Measurements from ENCODE around the gene ALDOA.
"Not testable (repeated sequence)": the region's sequence is repeated elsewhere in the genome, so short reads cannot be mapped to it uniquely, and the experiment has no call there.

The ALDOA gene

DNA sequence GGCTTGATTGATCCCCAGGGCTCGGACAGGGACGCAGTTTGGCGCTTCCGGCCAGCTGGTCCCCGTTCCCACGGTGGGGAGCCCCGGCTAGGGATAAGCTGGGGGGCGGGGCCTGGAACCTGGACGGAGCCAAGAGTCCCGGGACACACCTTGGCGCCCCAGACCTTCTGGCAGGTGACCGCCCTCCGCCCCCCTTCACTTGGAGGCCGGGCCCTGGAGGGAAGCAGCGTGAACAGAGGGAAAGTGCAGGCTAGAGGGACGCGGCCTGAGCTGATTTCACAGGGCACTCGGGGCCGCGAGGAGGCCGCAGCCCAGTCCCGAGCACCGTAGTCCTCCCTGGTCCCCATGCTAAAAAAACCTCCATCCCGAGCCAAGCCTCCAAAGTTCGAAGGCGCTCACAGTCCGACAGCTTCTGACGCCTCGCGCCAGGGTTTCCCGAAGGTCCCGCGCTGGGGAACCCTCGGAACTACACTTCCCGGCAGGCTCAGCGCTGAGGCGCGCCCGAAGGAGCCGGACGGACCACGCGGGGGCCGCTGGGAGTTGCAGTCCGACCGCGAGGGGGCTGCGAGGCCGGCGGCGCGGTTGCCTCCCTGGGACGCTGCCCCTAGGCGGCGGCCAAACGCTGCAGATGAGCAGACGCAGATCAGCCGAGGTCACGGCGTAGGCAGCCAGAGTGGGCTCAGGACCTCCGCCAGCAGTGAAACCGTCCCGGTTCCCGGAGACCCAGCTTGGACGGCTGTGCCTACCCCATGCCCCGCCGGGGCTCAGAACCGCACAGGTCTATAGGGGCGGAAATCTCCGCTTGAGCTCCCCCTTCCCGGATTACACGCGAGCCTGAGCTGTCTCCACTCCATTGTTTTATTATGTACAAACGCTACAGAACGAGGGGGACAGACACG is 26.2 kb downstream of the ALDOA start, which contains the start of gene TBX6:
TSS of gene TBX6 (minus strand) at position 451 of the 899 bp plus-strand sequence. CDS start 731 bp downstream, outside the sequence.
- DNase-seq (ENCODE audit: low read depth): peak; percentile 92

DNA sequence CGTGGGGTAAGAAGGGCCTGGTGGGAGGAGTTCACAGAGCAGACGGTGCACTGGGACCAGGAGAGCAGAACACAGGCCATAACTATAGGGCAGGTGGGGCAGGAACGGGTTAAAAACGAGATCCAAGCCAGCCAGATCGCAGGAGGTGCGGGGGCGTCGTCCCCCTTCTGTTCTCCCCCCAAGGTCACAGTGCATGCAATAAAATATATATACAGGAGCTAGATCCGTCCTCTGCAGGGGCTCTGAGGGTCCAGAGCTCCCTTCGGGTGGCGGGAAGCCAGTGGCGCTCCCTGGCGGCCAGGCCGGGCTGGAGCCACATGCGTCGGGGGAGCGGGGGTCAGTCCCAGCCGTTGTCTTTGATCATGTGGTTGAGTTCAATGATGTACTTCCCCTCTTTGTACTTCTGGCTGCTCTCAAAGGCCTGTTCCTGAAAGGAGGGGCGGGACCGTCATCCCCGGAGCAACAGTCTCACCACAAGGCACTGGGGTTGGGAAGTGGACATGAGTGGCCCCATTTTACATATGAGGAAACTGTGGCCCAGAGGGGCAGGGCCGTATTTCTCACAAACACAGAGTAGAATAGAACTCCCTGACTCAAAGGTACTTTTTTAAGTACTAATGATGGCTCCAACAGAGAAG is 26.9 kb downstream of the ALDOA start:
- DNase-seq (ENCODE audit: low read depth): peak; percentile 54

DNA sequence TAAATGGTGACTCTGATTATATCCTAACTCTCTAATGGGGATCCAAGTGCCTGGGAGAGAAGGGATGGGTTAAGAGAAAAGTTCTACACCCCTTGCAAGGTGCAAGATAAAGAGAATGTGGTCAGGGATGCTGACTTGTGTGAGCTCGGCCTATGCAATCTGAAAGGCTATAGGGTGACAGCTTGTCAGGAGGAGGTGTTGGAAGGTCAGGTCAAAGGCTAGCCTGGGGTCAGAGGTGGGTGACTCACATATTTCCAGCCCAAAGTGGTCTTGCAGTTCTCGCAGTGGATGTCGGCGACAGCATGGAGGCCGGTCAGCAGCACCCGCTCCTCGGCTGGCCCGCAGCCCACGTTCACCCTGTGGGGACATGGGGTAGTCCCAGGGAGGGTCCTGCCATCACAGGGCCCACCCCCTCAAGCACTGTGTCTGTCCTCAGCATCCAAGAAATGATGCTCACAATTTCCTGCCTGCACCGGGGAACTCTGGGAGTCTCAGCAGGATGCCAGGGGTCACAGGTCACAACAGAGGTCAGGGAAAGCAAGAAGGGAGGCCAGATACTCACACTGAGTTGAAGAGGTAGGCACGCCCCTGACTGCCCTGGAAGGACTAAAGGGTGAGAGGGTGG is 29.1 kb downstream of the ALDOA start:
- no peak for DNase-seq (ENCODE audit: low read depth)

DNA sequence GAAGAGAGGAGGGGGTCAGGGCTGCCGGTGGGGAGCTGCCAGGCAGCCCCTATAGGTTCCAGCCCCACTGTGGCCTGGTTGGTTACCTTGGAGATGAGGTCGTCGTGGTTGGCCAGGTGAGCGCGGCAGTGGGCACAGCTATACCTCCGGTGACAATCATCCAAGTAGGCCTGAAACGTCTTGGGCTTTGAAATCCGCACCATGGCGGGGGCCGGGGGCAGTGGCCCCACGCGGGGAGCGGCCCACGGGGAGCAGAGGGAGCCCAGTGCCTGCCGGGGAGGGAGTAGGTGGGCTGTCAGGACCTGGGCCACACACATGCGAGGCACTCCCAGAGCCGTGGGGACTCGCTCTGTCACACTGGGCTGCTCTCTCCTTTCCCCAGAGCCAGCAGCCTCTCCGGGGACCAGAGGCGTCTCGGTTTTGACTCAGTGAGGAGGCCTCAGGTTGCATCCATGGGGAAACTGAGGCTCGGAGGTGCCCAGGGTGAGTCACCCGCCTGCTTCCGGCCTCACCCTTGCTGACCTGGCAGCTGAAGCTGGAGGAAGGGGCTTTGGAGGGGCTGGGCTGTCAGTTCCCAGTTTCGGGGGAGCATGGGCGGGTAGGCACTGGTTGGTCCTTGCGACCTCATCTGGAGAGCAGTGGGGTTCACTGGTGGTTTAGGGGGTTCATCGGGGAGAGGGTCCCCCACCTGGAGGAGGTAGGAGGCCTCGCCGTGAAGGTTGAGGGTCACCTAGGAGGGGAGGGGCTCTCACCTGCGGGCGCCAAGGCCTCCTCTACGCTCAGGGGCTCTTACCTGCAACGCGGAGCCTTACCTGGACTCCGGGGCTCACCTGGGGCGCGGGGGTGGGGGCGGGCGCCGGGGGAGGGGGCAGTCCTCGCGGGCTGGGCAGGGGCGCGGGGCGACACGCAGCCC is 29.9 kb downstream of the ALDOA start:
- no peak for DNase-seq (ENCODE audit: low read depth)

DNA sequence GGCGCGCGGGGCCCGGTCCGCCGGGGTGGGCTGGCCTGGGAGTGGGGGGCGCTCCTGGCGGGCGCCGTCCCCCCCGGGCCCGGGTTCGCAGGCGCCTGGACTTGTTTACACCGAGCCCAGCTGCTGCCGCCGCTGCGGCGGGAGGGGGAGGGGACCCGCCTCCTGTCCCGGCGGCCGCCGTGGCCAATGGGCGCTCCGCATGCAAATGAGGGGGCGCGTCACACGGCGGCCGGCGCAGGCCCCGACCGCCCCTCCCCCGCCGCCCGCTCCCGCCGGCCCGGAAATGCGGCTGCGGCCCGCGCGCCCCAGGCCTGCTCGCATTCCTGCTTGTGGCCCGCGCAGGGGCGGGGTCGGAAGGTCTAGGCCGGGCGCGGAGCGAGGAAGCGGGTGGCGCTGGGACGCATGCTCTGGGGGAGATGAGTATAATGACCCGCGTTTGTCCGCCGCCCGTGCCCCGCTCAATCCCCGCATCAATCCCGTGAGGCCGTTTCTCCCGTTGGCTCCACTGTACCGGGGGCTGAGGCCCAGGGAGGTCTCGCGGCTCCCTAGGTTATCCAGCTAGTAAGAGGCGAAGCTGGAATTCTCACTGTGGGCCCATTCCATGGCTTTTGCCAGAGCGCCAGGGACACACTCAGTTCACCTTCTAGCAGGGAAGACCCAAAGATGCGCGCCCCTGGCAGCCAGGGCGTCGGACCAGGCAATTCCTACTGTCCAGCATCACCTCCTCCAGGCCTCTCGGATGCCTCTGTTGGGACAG is 30.7 kb downstream of the ALDOA start, which contains the start of gene YPEL3:
TSS of gene YPEL3 (minus strand) at position 109 of the 757 bp plus-strand sequence. CDS start 731 bp downstream, outside the sequence.
- DNase-seq (ENCODE audit: low read depth): peak; percentile 85

DNA sequence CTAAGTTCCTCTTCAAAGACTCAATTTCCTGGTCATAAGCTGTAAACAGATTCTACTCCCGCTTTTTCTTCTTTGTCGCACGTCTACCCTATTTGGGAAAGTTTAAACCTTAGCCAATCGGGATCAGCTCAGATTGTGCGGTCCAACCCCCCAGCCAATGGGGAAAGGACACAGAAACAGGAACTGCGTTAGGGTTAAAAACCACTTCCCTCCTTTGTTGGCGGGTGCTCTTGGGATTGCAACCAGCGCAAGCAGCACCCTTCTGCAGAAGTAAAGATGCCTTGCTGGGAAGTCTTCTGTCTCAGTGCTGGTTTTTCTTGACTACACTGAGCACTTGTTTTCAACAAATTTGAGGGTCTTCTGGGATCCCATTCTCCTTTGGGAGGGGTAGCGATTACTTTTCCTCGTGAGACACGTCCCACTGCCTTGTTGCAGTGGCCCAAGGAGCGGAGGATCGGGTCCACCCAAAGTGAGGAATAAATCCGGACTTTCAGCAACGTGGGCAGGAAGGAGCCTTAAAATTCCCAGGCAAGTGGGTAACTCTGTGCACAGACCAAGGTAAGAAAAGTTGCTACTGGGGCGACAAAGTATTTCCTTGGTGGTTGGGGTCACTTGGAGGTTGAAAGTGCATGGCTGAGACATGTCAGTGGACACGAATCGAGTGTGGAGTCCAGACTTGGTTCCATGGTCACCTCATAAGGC is 31.5 kb downstream of the ALDOA start:
- DNase-seq (ENCODE audit: low read depth): no peak

DNA sequence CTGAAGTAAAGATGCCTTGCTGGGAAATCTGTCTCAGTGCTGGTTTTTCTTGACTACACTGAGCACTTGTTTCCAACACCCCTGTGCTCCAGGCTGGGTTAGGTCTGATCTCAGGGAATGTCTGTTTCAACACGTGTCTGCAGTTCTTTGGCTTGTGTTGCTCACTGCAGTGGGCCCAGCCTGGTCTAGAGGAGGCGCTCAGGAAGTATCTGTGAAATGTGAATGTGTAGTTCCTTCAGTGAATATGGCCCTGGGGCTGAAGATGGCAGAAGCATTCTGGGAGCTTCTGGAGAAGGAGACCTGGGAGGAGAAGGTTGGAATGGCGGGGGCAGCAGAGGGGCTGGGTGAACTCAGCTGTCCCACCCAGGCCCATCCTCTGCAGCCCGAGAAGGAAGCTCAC is 38.5 kb downstream of the ALDOA start:
- DNase-seq (ENCODE audit: low read depth): no peak

DNA sequence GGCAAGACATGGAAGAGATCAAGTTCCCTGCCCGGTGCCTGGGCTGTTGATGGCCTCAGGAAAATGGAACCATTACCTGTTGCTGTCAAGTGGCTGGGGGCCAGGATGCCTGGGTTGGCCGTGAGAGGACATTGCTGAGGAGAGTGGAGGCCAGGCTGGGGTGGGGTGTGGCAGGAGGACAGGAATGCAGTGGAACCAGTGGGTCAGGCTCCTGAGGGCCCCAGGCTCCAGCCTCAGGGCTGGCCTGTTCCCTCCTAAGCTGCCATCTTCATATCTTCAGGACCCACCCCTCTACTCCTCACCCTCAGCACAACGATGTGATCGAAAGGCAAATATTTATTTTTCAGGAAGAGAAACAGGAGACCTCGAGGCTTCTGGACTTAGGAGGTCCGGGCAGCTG is 38.9 kb downstream of the ALDOA start:
- no peak for DNase-seq (ENCODE audit: low read depth)

DNA sequence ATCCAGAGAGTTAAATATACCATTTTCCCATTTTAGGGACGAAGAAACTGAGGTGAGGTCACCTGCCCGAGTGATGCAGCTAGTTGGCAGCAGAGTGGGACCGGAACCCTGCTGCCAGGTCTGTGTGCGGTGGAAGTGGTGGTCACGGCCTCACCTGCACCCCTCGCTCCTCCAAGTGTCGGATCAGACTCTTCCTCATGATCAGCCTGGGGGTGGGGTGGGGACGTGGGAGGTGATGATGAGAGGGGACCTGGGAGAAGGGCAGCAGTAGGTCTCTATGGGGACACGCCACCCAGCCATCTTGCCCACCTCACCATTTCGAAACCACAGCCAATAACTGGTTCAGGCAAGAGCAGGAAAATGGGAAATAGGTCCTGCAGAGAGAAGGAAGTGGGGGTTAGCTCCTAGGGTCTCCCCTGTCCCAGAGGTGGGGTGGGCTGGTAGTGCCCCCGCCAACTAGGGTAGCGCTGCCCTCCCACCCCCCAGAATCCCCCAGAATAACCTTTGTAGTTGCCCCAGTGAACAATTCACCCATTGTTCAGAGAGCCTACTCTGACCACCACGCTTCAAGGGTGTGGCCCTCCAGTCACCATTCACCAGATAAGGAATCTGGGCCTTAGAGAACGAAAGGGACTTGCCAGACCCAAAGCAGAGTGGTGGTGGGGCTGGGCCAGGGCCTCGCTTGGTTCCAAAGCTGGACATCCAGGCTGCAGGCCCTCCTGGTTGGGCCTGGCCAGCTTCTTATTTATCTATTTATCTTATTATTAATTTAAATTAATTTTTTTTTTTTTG is 42.7 kb downstream of the ALDOA start:
- no peak for DNase-seq (ENCODE audit: low read depth)

DNA sequence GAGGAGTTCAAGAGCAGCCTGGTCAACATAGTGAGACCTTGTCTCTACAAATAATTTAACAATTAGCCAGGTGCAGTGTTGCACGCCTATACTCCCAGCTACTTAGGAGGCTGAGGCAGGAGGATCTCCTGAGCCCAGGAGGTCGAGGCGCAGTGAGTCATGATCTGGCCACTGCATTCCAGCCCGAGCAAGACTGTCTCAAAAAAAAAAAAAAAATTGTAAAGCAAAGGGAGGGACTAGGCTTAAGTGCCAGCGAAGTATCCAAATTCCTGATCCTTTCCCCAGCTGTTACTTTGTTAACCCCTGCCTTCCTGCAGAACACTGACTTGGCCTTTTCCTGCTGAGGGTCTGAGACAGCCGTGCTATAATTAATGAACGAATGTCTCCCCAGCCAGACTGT is 45.1 kb downstream of the ALDOA start:
- no peak for DNase-seq (ENCODE audit: low read depth)

DNA sequence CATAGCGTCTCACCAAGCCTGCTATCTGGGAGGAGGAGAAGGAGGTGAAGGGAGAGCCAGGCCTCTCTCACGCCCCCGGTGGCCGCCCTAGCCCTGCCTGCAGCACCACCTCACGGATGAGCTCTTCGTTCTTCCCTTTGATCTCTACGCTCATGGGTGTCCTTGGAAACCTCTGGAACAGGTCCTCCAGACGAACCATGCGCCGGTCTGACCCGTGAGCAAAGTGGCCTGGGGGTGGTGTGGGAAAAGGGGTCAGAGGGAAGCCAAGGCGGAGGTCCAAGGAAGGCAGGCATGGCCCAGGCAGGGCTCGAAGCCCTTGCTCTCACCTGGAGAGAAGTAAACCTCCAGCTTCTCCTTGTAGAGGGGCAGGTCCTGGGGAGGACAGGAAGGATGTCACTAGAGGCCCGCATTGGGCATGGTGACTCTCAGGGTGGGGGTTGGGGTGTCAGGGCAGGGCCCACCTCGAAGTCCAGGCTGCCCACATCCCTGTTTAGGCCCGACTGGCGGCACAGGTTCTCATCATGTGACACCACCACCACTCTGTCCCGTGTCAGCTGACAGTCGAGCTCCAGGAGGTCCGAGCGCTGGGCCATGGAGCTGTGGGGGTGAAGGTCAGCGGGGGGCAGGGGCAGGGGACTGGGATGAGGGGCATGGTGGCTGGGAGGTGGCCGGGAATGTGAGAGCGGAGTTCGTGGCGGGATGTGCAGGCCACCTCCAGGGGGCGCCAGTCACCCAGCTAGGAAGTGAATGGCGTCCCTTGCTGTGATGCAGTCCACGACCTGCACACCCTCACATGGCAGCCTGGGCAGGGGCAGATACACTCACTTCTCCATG is 46.9 kb downstream of the ALDOA start:
- DNase-seq (ENCODE audit: low read depth): peak; percentile 56

DNA sequence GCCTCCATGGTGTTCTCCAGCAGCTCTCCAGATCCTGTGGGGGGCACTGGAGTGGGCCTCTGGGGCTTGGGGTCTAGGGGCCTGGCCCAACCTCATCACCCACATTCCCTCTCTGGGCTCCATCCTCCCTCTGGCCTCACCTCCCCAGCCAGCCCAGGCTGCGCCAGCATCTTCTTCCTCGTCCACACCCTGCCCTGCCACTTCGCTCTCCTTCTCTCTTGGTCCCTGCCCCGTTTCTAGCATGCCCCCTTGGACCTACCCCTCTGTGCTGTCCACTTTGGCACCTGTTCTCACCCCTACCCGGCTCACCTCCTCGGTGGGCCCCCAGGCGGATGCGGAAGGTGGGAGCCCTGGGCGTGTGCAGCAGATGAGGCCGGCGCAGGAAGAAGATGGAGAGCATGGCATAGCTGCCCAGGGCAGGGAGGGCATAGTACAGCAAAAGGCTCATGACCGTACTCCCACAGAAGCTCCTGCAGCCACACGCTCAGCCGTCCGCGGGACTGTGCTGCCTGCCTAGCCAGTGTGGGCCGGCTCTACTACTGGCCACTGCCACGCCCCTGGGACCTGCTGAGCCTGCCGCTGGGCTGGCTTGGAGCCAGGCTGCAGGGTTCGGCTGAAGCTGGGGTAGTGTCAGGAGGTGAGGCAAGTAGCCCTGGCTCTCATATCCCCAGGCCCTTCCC is 47.6 kb downstream of the ALDOA start, which contains the start of gene GDPD3:
TSS of gene GDPD3 (minus strand) at position 507 of the 680 bp plus-strand sequence. CDS start at position 448, 59 bp downstream.
- peak; percentile 33 for DNase-seq (ENCODE audit: low read depth)

DNA sequence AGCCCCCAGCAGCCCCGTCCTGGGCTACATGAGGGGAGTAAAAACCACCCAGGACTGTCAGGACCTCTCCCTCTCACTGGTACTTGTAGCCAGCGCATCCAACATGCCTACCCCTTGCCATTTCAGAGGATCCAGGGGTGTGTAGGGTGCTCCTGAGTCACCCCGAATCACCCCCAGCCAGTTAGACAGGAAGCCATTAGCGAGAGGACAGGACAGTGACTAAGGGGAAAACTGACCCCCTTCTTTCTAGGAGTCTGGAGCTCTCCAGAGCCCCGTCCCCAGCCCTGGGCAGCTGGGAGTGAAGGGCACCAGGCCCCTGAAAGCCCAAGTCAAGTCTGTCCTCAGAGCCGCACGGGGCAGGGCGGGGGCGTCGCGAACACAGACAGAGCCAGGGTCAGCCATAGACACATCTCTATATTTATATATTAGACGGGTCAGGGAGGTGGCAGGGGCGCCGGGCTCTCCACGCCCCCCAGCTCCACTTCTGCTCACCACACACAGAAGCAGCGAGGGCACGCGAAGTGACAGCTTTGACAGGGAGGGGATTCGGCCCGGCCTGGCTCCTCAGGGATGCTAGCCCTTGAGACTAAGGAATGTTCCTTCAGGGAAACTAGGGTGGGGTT is 48.3 kb downstream of the ALDOA start:
- peak; percentile 66 for DNase-seq (ENCODE audit: low read depth)

DNA sequence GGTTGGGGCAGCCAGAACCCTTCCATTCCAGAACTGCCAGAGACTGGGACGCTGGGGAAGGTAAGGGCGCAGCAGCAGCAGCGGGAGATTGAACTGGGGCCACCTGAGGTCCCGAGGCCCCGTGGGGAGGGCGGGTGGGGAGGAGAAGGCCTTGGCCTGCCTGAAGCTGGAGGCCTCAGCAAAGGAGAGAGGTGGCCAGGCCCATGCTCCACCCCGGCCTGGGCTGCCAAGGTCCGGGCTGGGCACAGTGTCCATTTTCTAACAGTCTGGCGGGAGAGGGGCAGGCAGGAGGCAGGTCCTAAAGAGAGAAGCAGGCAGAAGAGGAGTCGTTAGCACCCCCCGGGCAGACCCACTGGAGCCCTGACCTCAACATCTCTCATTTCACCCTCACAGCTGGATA is 48.9 kb downstream of the ALDOA start:
- no peak for DNase-seq (ENCODE audit: low read depth)

DNA sequence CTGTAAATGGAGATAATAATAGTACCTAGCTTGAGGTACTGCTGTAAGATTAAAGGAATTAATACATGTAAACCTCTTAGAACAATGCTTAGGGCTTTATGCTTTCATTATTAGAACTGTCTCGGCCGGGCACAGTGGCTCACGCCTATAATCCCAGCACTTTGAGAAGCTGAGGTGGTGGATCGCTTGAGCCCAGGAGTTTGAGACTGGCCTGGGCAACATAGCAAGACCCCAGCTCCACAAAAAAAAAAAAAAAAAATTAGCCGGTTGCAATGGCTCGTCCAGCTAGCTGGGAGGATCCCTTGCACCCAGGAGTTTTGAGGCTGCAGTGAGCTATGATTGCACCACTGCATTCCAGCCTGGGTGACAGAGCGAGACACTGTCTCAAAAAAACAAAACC is 49.3 kb downstream of the ALDOA start:
- not testable (repeated sequence) for DNase-seq (ENCODE audit: low read depth)

DNA sequence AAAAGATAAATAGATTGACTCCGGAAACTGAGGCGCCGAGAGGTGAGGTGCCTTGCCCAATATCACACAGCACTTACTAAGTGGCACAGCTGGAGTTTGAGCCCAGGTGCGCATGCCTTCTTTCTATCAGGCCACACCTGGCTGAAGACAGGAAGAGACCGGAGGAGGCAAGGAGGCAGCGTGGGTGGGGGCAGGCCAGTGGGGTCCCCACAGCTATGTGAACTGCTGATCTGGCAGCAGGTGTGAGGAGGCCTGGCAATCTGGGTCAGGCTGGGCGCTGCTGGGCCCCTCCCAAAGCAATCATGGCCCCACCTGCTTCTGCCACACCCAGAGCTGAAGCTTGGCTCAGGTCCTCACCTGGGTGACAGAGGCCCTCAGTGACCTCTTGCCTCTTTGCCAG is 49.7 kb downstream of the ALDOA start:
- DNase-seq (ENCODE audit: low read depth): no peak

Data from ELR (cell line).